Astrocyte of the spinal cord (primary cell): ENCODE data around the gene KCNK5.

Experiments
- DNase-seq: peaks from one replicate; pipeline ENCODE4 v3.0.0; 2011; ENCODE audit warnings: low read depth, low spot score
- H3K4me3 ChIP-seq: 2 replicates; pipeline ENCODE4 v1.5.1; 2011; ENCODE audit warnings: low read depth, mild to moderate bottlenecking, low read length, moderate library complexity
- in situ Hi-C: cut with HindIII; loops from 2 replicates; pipeline ENCODE4 v1.10.0; 2017; ENCODE audit warnings: low sequenced_read_pairs
- TF ChIP-seq, protein P1 (sequence below): IDR thresholded peaks from 2 replicates; pipeline ENCODE4 v1.5.1; 2012; ENCODE audit warnings: low read depth, mild to moderate bottlenecking, low read length, inconsistent platforms

Gene KCNK5

DNA sequence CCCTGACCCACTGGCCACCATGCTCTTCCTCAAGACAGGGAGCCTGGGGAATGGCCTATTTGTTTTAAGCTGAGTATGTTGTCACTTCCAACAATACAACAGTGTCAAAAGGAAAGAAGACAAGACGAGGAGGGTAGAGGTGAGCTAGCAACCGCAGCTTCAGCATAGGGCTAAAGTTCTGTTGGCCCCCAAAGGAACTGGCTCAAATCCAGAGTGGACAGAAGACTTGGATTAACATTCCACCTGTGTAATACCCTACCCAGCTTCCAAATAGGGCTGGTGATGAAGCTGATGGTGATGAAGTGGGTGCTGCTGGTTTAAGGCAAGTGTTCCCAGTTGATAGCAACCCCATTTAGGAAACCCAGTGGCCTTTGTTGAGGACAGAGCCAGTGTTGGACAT lies 31.7 kb upstream of the KCNK5 start:
- H3K4me3 ChIP-seq, result no peak overlapping the region
- TF ChIP-seq, protein P1, sequence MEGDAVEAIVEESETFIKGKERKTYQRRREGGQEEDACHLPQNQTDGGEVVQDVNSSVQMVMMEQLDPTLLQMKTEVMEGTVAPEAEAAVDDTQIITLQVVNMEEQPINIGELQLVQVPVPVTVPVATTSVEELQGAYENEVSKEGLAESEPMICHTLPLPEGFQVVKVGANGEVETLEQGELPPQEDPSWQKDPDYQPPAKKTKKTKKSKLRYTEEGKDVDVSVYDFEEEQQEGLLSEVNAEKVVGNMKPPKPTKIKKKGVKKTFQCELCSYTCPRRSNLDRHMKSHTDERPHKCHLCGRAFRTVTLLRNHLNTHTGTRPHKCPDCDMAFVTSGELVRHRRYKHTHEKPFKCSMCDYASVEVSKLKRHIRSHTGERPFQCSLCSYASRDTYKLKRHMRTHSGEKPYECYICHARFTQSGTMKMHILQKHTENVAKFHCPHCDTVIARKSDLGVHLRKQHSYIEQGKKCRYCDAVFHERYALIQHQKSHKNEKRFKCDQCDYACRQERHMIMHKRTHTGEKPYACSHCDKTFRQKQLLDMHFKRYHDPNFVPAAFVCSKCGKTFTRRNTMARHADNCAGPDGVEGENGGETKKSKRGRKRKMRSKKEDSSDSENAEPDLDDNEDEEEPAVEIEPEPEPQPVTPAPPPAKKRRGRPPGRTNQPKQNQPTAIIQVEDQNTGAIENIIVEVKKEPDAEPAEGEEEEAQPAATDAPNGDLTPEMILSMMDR, result no peak
- in situ Hi-C loops, result no loop called here
- DNase-seq, result no peak

GRCh38 chr6:39260456-39260855 lies 31.2 kb upstream of the KCNK5 start:
- in situ Hi-C loops, result no loop called here
- no peak overlapping the region for H3K4me3 ChIP-seq
- TF ChIP-seq, protein P1, result no peak
- no peak for DNase-seq

- DNase-seq, result no peak
- H3K4me3 ChIP-seq, result no peak overlapping the region
- in situ Hi-C loops, result no loop called here
- TF ChIP-seq, protein P1, result no peak
These were observed 27.1 kb upstream of the KCNK5 start for GRCh38 chr6:39256294-39256940.

DNA sequence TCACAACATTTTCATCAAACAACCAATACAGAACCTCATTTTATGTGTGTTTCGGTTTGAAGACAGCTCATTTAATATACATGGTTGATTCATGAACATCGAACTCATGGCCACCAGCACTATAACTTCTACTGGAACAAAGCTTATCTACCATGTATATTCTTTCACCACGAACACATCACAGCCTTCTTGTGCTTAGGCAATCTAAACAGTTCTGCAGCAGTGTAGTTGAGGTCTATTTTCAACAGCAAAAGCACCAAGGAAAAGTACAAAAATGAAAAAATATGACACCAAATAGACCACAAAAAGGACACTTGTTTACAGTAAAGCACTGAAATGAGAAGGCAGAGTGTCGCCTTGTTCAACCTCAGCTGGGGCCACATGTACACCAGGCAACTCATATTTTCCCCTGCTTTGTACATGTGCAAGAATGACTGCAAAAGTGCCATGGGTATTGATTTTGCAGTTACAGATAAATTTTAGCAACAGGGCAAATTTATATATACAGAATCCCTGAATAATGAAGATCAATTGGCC lies 25.8 kb upstream of the KCNK5 start:
- no peak for DNase-seq
- TF ChIP-seq, protein P1, result no peak
- in situ Hi-C loops, result no loop called here
- H3K4me3 ChIP-seq, result no peak overlapping the region

DNA sequence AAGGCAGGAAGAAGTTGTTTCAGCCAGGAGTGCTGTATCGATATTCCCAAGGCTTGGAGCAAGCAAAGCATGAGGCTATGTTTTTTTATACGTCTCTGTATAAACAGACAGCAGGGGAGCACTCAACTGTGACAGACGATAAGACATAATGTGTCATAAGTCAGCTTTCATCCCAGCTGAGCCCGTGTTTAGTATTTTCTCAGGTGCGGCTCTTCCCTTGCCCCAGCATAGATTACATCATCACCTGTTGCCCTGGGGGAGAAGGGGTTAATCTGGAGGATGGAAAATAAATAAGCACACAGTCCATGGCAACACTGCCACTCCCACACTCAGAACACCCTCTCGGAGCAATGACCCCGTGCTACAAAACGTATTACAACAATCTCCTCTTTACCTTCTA lies 22.1 kb upstream of the KCNK5 start:
- DNase-seq, result no peak
- no peak overlapping the region for H3K4me3 ChIP-seq
- in situ Hi-C loops, result no loop called here
- TF ChIP-seq, protein P1, result no peak

- TF ChIP-seq, protein P1, result no peak
- in situ Hi-C loops, result no loop called here
- H3K4me3 ChIP-seq, result no peak overlapping the region
- DNase-seq, result no peak
These were observed 21.2 kb upstream of the KCNK5 start for GRCh38 chr6:39250507-39250906.
